Breast epithelium (tissue), 4 donors: ENCODE measurements around the gene TRIM33. TPM values are rescaled to one million over a fixed set of nuclear protein-coding genes. Genes with fewer than 3 reads are reported as not detected.
"Not testable (repeated sequence)": the region's sequence is repeated elsewhere in the genome, so short reads cannot be mapped to it uniquely, and the experiment has no call there.

Experiments used
- DNase-seq, 2 donors: peaks; one replicate each; pipeline ENCODE4 v3.0.0-alpha.2; 2019; ENCODE audit warnings: low spot score in 2 of 2
- H3K27ac ChIP-seq, 2 donors: fragments of 200-600 bp; sonication (generic) in 1 of 2; one replicate each; pipeline ENCODE4 v1.5.1; 2016 to 2019; ENCODE audit warnings: mild to moderate bottlenecking in 1 of 2
- H3K27me3 ChIP-seq, 2 donors: fragments of 200-600 bp; sonication (generic) in 1 of 2; one replicate each; pipeline versions ENCODE4 v1.5.1 to v1.6.0; 2017 to 2019; ENCODE audit warnings: control low read depth in 1 of 2, mild to moderate bottlenecking in 1 of 2
- H3K36me3 ChIP-seq: fragments of 200-600 bp; one replicate; pipeline ENCODE4 v1.5.1; 2019
- H3K4me1 ChIP-seq, 2 donors: fragments of 200-600 bp; sonication (generic); one replicate each; pipeline ENCODE4 v1.5.1; 2016 to 2019; ENCODE audit warnings: control low read depth in 1 of 2
- H3K4me3 ChIP-seq, 3 donors: fragments of 200-600 bp; sonication (generic); 1 replicate in 2 of 3; 2 replicates in 1 of 3; pipeline ENCODE4 v1.5.1; 2016 to 2019; ENCODE audit warnings: mild to moderate bottlenecking in 3 of 3, moderate library complexity in 2 of 3
- H3K9me3 ChIP-seq, 2 donors: fragments of 200-600 bp; sonication (generic) in 1 of 2; one replicate each; pipeline ENCODE4 v1.5.1; 2016 to 2019; ENCODE audit warnings: control low read depth in 1 of 2
- POLR2A ChIP-seq: fragments of 450-650 bp; IDR thresholded peaks from one replicate; pipeline ENCODE4 v1.6.1; 2016; ENCODE audit warnings: antibody characterized with exemption, mild to moderate bottlenecking, moderate library complexity
- POLR2AphosphoS5 ChIP-seq, 3 donors: sonication (generic); formaldehyde crosslinking; IDR thresholded peaks; one replicate each; pipeline ENCODE4 v1.6.1; 2017; ENCODE audit warnings: antibody characterized with exemption in 3 of 3
- intact Hi-C: fragments of 100-400 bp; cut with DNase I; formaldehyde crosslinking; loops from one replicate; pipeline ENCODE4 v1.15.1; 2023; ENCODE audit warnings: low total_unique reads
- total RNA-seq, 3 donors: library from RNA; depleted of rRNA; stranded (reverse); fragments of >200 nt; gene quantifications; one replicate each; pipeline ENCODE4 v1.1.0, GENCODE V29; 2016
- TF ChIP-seq, protein P1 (sequence below), 3 donors: fragments of 450-650 bp; IDR thresholded peaks; one replicate each; pipeline ENCODE4 v1.5.1; 2016 to 2017; ENCODE audit warnings: antibody characterized with exemption in 3 of 3, mild to moderate bottlenecking in 3 of 3, moderate library complexity in 3 of 3

Gene TRIM33
- total RNA-seq, 3 donors from 2014 or later: 40.8 to 80.9 (median 56.4) TPM

DNA sequence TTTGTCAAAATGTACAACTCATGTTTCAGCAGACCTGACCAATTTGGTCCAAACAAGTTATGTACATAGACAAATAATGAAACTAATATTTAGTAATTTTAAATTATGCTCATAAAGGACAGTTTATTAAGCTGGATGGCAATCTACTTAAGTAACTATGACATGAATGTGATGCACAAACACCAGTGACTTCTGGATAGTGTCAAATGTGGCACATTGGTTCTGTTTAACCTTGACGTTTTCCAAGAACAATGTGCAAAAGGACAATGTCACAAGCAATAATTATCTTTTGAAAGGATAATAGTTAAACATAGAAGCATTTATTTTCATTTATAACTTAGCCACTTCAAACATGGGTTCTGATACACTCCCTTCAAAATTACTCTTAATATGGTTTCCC is 80.0 kb downstream of the TRIM33 start:
- Histone ChIP-seq H3K36me3 (no peaks in the 10 kb centered on the region), H3K9me3 (no peaks in the 10 kb centered on the region), H3K27ac (no peak overlapping the region), H3K4me1 (no peaks in the 10 kb centered on the region), H3K4me3 (no peak overlapping the region), H3K27me3 (no peaks in the 10 kb centered on the region)
- no peak for DNase-seq
- intact Hi-C loops: no loop called here
- TF ChIP-seq, protein P1, sequence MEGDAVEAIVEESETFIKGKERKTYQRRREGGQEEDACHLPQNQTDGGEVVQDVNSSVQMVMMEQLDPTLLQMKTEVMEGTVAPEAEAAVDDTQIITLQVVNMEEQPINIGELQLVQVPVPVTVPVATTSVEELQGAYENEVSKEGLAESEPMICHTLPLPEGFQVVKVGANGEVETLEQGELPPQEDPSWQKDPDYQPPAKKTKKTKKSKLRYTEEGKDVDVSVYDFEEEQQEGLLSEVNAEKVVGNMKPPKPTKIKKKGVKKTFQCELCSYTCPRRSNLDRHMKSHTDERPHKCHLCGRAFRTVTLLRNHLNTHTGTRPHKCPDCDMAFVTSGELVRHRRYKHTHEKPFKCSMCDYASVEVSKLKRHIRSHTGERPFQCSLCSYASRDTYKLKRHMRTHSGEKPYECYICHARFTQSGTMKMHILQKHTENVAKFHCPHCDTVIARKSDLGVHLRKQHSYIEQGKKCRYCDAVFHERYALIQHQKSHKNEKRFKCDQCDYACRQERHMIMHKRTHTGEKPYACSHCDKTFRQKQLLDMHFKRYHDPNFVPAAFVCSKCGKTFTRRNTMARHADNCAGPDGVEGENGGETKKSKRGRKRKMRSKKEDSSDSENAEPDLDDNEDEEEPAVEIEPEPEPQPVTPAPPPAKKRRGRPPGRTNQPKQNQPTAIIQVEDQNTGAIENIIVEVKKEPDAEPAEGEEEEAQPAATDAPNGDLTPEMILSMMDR (IDR thresholded peaks at IDR 0.05): no peak
- TF ChIP-seq POLR2AphosphoS5 (IDR thresholded peaks at IDR 0.05): no peak
- TF ChIP-seq POLR2A: no peak

DNA sequence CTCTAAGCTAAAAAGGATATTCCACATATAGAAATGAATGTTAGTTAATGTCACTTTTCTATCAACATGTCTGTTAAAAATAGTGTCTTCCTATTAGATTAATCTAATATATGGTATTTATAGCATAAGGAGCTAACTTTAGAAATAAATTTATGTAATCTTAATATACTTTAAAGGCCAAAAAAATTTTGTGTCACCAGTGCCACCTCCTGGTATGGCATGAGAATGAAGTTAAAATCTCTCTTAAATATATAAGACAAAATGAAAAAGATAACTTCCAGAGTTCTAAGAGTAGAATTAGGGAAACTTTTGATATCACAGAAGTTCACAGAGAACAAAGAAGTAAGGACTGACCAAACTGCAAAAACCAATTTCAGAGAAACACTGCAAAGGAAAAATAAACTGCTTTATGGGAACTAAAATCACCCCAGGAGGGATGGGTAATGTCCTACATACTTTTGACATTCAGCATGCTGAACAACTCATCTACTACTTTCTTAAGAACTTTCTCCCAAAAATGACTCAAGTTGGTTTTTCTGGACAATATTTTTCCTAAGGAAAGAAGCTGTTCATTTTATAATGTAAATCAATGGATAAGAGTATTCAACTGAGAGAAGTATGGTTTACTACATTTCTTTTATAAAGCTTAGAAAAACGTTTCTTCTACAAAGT is 82.8 kb downstream of the TRIM33 start:
- no peaks in the 10 kb centered on the region for H3K27me3 ChIP-seq
- no peak overlapping the region for H3K4me3 ChIP-seq
- intact Hi-C loops: no loop called here
- no peaks in the 10 kb centered on the region for H3K4me1 ChIP-seq
- no peaks in the 10 kb centered on the region for H3K36me3 ChIP-seq
- TF ChIP-seq POLR2AphosphoS5 (IDR thresholded peaks at IDR 0.05) (no peak), POLR2A (no peak)
- TF ChIP-seq, protein P1 (IDR thresholded peaks at IDR 0.05): no peak
- H3K27ac ChIP-seq: no peak overlapping the region
- H3K9me3 ChIP-seq: no peaks in the 10 kb centered on the region
- DNase-seq: no peak

DNA sequence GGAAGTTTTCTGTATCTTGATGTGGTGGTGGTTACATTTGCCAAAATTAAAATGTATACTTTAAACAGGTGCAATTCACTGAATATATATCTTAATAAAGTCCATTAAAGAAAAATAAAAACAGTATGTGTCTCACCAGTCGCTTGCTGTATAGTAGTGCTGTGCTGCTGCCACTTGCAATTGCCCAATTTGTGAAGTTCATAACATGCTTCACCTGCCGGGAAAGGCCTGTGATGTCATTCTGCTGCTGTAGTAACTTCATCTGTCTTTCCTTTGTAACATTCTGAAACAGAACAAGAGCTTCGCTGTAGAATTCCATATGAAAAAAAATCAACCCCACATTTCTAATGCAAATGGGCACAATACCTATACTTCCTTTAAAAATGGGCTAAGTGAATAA is 83.4 kb downstream of the TRIM33 start:
- TF ChIP-seq, protein P1 (IDR thresholded peaks at IDR 0.05): no peak
- intact Hi-C loops: no loop called here
- H3K36me3 ChIP-seq: no peaks in the 10 kb centered on the region

DNA sequence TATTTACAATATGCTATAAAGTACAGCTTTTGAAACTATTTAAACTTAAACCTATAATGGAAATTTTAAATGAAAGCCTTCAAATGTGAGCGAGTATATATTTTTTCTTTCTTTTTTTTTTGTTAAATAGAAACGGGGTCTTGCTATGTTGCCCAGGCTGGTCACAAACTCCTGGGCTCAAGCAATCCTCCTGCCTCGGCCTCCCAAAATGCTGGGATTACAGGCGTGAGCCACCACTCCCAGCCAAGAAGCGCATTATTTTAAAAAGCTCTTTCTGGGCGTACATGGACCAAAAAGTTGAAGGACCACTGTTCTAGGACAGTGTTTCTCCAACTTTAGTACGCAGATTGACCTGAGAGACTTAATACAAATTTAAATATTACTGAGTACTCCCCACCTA is 87.5 kb downstream of the TRIM33 start:
- TF ChIP-seq POLR2A (no peak), POLR2AphosphoS5 (IDR thresholded peaks at IDR 0.05) (no peak)
- TF ChIP-seq, protein P1 (IDR thresholded peaks at IDR 0.05): no peak
- H3K4me1 ChIP-seq: no peaks in the 10 kb centered on the region
- H3K27ac ChIP-seq: no peak overlapping the region
- DNase-seq: no peak
- no peaks in the 10 kb centered on the region for H3K9me3 ChIP-seq
- no peaks in the 10 kb centered on the region for H3K36me3 ChIP-seq
- intact Hi-C loops: no loop called here
- H3K4me3 ChIP-seq: no peak overlapping the region
- H3K27me3 ChIP-seq: no peaks in the 10 kb centered on the region

More for the DNA sequence above, 83.4 kb downstream of the TRIM33 start:
- Histone ChIP-seq H3K4me1 (no peaks in the 10 kb centered on the region), H3K27ac (no peak overlapping the region), H3K9me3 (no peaks in the 10 kb centered on the region), H3K27me3 (no peaks in the 10 kb centered on the region), H3K4me3 (no peak overlapping the region)
- DNase-seq: no peak

DNA sequence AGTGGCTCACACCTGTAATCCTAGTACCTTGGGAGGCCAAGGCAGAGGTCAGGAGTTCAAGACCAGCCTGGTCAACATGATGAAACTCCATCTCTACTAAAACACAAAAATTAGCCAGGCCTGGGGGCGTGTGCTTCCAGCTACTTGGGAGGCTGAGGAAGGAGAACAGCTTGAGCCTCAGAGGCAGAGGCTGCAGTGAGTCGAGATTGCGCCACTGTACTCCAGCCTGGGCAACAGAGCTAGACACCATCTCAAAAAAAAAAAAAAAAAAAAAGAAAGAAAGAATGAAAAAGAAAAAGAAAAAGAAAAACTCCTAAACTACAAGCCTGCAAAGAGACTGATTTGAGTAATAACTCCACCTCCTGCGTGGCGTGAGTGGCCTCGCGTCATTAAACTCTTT is 92.1 kb downstream of the TRIM33 start:
- H3K27me3 ChIP-seq, DNase-seq, H3K4me1 ChIP-seq, H3K36me3 ChIP-seq, intact Hi-C loops, H3K4me3 ChIP-seq, H3K27ac ChIP-seq, H3K9me3 ChIP-seq: not testable (repeated sequence)

DNA sequence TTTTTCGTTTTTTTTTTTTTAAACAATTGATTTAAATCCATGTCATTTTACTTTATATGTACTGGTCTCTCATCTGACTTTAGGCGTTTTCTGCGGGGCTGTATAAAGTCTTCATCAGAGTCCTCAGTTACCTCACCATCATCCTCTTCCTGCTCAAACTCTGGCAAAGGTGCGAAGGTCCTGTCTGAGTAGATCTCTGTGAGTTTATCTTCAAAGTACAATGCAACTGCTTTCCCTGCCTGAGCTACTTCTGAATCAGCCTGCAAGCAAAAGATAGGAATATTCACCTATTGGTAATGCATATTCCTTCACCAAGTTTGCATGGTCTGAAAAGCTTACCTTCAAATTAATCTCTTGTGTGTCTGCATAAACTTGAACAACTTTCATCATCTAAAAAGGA is 113.4 kb downstream of the TRIM33 start:
- H3K27ac ChIP-seq: no peak overlapping the region
- no peaks in the 10 kb centered on the region for H3K36me3 ChIP-seq
- H3K9me3 ChIP-seq: no peaks in the 10 kb centered on the region
- no peak for DNase-seq
- intact Hi-C loops: no loop called here
- no peaks in the 10 kb centered on the region for H3K4me1 ChIP-seq
- TF ChIP-seq POLR2A: no peak
- TF ChIP-seq, protein P1 (IDR thresholded peaks at IDR 0.05): no peak
- no peak for TF ChIP-seq POLR2AphosphoS5 (IDR thresholded peaks at IDR 0.05)
- no peaks in the 10 kb centered on the region for H3K27me3 ChIP-seq
- no peak overlapping the region for H3K4me3 ChIP-seq
